Activated CD8-positive, alpha-beta memory T cell treated with anti-CD3 and anti-CD28 coated beads, Interleukin-2, amount 50 U/mL, for 4 hours (primary cell): ENCODE data around the gene RTN3.
A peak's percentile ranks its signal among the peaks of the same experiment; 100 is the strongest.
"Not testable (repeated sequence)": the region's sequence is repeated elsewhere in the genome, so short reads cannot be mapped to it uniquely, and the experiment has no call there.

ENCODE experiments used
- DNase-seq: peaks from one replicate; pipeline ENCODE4 v3.0.0-alpha.2; 2020

Gene RTN3

DNA sequence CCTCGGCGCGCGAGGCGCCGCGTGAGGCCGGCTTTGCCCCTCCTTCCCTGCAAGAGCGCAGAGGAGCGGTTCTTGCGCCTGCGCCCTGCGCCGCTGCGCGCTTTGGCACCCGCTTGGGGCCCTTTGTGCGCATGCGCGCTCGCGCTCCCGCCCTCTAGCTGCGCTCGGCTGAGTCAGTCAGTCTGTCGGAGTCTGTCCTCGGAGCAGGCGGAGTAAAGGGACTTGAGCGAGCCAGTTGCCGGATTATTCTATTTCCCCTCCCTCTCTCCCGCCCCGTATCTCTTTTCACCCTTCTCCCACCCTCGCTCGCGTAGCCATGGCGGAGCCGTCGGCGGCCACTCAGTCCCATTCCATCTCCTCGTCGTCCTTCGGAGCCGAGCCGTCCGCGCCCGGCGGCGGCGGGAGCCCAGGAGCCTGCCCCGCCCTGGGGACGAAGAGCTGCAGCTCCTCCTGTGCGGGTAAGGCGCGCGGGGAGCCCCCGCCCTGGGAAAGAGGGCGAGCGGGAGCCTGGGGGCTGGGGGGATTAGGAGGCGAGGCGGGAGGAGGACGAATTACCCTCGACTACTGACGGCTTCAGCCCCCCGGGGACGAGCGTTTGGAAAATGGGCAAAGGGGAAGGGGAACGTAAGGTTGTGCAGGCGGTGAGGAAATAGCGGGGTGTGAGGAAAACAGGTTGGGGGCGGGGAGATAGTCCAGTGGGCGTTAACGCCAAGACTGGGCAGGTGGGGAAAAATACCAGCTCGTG lies at the start of gene RTN3:
Gene RTN3 (plus strand): TSS at position 180 of the 745 bp plus-strand sequence. CDS start 137 bp downstream, at position 317.
- peak; percentile 98 for DNase-seq

GRCh38 chr11:63635762-63636465 lies 45.4 kb upstream of the RTN3 start:
- DNase-seq: peak; percentile 77

DNA sequence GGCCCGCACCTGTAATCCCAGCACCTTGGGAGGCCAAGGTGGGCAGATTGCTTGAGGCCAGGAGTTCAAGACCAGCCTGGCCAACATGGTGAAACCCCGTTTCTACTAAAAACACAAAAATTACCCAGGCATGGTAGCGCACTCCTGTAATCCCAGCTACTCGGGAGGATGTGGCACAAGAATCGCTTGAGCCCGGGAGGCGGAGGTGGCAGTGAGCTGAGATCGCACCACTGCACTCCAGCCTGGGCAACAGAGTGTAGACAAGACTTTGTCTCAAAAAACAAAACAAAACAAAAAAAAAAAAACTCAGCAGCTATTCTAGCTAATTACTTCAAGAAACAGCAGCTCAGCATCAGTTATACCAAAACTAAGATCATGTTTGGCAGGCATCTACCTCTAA lies 42.9 kb upstream of the RTN3 start:
- not testable (repeated sequence) for DNase-seq

DNA sequence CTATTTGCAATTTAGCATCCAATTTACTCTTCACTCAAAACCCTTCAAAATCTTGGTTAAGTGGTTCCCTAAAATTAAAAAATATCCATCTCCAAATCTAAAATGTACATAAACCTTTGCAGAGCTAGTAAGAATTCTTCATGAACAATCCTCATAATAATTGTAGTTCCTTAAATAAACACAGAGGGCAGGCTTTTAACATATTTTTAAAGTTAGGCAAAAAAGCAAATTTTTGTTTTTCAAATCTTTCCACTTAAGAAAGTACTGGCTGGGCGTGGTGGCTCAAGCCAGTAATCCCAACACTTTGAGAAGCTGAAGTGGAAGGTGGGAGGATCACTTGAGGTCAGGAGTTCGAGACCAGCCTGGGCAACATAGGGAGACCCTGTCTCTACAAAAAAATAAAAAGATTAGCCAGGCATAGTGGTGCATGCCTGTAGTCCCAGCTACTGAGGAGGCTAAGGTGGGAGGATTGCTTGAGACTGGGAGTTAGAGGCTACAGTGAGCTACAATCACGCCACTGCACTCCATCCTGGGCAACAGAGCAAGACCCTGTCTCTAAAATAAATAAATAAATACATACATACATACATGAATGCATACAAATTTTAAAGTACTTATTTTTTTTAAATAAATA lies 42.0 kb upstream of the RTN3 start:
- no peak for DNase-seq

DNA sequence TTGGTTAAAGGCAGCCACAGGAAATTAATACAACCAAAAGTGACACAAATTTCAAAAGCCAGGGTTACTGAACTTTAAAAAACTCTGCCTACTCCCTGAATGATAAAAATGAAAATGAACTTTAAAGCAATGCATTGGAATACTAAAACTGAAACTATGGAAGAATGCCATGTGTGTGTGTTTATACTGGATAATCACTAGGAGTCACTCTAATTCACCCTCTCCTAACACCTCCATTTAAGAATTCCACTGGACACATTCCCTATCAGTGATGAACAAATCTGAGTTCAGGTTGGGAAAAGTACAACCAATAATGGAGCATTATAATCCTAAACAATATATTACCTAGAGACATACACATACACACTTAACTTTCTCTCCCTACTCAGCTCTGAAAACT lies 39.6 kb upstream of the RTN3 start:
- no peak for DNase-seq

GRCh38 chr11:63643205-63643604 lies 38.1 kb upstream of the RTN3 start:
- DNase-seq: no peak

DNA sequence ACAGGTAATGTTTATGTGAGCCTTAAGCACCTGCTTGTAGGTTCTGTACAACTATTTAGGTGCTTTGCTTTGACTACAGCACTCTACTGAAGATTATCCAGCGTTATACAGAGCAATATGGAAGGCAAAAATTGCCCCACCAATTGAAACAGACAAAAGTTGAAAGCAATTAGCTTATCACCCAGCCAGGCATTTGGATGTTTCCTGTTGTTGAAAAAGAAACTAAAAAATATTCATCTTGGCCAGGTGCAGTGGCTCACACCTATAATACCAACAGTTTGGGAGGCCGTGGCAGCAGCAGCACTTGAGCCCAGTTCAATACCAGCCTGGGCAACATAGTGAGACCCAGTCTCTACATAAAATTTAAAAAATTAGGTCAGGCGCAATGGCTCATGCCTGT lies 28.6 kb upstream of the RTN3 start:
- no peak for DNase-seq

GRCh38 chr11:63660972-63661371 lies 20.3 kb upstream of the RTN3 start:
- DNase-seq: no peak

DNA sequence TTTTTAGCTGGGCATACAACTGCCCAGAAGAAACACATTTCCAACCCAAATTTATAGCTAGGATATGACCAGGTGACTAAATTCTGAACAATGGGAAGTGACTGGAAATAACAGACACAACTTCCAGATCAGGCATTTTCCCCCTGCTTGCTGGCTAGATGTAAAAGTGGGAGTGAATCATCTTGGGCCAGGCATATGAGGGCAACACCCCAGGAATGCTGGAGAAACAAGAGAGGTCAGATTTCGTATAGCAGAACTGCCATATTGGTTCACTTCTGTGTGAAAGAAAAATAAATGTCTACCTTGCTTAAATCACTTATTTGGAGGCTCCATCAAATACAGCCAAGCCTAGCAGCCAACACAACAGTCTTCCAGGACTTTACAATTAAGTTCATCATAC lies 17.5 kb upstream of the RTN3 start:
- DNase-seq: no peak

DNA sequence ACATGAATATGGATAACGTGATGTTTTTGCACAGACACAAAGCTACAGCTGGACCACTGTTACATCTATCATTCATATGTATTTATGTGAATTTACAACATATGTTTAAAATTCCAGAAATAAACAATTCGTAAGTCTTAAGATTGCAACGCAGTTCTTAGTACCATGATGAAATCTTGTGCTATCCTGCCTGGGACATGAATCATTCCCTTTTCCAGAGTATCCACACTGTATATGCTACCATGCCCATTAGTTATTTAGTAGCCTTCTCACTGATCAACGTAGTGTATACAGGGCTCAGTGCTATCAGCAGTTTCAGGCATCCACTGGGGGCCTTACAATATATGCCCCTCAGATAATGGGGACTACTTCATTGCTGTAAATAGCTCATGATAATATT lies 14.4 kb upstream of the RTN3 start:
- no peak for DNase-seq

DNA sequence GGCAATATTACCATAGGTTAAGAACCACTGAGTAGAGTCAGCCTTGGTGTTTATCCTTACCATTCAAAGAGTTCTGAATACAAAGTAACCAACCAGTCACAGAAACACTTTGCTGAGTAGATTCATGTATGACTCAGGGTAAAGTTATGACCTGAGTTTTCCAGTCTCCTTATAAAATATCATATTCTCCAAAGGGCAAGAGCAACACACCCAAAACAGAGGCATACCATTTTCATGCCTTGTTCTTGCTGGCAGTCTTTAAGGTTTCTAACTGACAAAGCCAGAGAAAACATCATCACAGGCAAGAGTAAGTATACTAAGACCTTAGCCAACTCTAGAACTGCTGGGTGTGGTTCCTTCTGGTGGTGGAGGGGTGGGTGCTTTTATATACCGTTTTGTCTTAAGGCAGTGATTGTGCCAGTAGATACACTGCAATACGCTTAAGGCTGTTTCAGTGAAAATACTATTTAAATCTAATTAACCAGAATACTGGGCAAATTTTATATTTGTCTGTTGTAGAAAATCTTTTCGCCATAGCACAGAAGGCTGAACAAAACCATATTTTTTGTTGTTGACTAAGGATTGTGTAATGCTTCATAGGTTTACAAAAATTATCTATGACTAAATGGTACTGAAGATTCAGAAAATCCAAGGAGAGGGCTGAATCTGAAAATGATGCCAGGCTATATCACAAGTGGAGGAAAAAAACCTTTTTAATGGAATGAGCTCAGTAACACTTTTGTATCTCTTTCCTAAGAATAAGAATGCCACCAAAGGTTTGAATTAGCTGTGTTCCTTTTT lies 13.1 kb upstream of the RTN3 start:
- DNase-seq: no peak

DNA sequence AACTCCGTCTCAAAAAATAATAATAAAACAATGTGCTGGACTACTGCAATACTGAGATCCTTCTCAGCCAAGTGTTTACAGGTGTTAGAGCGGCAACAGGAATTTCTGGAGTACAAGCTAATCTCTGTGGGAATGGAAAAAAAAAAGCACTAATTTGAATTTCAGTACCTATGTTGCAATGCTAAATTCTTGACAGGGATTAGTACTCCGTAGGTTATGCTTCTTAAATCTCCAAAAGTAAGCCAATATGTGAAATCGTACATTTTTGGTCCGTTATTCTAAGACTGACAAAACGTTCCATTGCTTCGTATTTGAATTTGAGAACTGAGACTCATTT lies 11.2 kb upstream of the RTN3 start:
- DNase-seq: no peak

DNA sequence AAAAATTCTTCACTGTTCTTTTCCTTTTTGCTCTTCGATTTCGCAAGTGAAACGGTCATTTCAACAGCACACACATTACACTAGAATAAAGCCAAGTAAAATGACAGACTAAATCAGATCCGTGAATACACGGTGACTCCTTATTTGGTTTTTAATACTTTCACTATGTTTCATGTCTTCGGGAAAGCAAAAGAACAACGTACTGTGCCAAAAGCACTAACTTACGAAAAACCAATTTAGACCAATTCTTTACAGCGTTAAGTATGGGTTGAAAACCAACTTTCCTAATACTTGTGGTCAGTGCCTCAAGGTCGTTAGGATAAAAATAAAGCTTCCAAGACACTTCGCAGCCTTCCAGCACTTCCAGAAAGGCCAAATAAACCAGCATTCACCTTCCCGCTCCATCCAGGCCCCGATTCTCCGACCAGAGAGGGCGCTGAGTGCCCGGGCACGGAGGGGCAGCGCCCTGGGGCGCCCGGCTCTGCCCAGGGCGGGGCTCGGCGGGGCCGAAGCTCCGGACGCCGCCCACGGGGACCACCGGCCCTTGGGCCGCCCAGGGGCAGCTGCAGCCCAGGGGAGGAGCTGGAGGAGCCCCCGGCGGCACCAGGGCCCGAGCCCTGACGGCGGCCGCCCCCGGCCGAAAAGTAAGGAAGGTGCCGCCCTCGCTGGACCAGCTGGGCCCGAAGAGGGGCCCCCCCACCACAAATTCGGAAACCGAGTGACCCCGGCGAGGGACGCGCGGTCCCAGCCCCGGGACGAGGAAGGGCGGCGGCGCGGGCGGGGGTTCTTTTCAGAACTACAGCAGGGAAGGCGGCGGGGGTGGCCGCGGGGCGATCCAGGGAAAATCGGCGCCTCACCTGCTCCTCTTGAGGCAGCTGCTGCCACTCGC lies 10.6 kb upstream of the RTN3 start:
- peak; percentile 28 for DNase-seq

GRCh38 chr11:63671322-63672155 lies 9.8 kb upstream of the RTN3 start, which contains the start of gene ATL3:
Gene ATL3 (minus strand): TSS chr11:63671376. CDS start chr11:63671335, 41 bp downstream.
- DNase-seq: peak; percentile 97

DNA sequence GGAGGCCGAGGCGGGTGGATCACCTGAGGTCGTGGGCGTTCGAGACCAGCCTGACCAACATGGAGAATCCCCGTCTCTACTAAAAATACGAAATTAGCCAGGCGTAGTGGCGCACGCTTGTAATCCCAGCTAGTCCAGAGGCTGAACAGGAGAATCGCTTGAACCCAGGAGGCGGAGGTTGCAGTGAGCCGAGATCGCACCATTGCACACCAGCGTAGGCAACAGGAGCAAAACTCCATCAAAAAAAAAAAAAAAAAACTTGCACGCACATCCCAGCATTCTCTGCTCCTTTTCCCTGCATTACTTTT lies 9.2 kb upstream of the RTN3 start:
- DNase-seq: no peak

- no peak for DNase-seq
Observed at GRCh38 chr11:63672936-63673539, 8.3 kb upstream of the RTN3 start.

DNA sequence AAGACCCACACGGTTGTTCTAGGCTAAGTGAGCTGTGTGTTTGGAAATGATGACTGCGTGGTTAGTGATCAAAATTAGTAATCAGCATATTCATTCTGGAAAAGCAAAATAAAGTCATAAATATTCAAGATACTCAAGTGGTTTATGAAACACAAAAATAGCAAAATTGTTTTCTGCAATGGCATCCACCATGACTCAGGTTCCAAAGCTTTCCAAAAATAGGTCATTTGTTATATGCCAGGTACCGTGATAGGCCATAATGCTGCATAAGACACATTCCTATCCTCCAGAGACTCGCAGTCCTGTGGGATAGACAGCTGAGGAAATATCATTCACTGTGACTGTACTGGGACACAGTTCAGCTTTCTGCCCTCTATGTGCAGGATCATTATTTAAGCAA lies 7.7 kb upstream of the RTN3 start:
- no peak for DNase-seq

DNA sequence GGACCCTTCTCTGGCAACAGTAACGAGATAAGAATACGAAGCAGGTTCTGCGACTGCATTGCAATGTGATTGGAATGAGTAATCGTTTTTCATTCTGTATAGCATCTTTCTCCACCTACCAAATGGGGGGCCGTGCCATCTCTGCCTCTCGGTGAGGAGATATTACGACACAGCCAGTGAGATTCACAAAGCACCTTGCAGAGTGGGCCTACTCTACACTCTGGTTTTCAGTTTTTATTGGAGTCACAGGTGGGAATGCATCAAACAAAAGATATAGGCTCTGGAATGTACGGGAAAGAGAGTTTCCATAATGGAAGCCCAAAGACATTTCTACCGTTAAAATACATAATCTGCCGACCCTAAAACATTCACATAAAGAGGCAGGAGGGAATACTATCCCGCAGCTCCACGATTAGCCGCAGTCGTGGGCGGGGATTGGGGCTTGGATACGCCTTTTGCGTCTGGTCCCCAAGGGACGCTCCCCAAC lies 423 bp upstream of the RTN3 start:
- peak; percentile 20 for DNase-seq

GRCh38 chr11:63682066-63683021 lies 1.0 kb downstream of the RTN3 start:
- no peak for DNase-seq
